Parathyroid adenoma (tissue), 2 donors: ENCODE data around the gene ENTPD1.
A peak's percentile ranks its signal among the peaks of the same experiment; 100 is the strongest.

Experiments used
- H2AFZ ChIP-seq: fragments of 300-600 bp; sonication (generic); one replicate; pipeline ENCODE4 v1.7.0; 2017; ENCODE audit warnings: antibody characterized with exemption, mild to moderate bottlenecking
- H3K27ac ChIP-seq: fragments of 300-600 bp; sonication (generic); one replicate; pipeline ENCODE4 v1.7.0; 2017
- H3K27me3 ChIP-seq: fragments of 300-600 bp; sonication (generic); one replicate; pipeline ENCODE4 v1.7.0; 2017; ENCODE audit warnings: low read length; ENCODE audit not compliant: control insufficient read depth, insufficient read depth
- H3K36me3 ChIP-seq: fragments of 300-600 bp; sonication (generic); one replicate; pipeline ENCODE4 v1.7.0; 2017; ENCODE audit warnings: low read length; ENCODE audit not compliant: control insufficient read depth, insufficient read depth
- H3K4me1 ChIP-seq: fragments of 300-600 bp; sonication (generic); one replicate; pipeline ENCODE4 v1.7.0; 2017; ENCODE audit warnings: control low read depth
- H3K4me2 ChIP-seq: fragments of 300-600 bp; sonication (generic); one replicate; pipeline ENCODE4 v1.7.0; 2017; ENCODE audit warnings: low read length
- H3K4me3 ChIP-seq: fragments of 300-600 bp; sonication (generic); one replicate; pipeline ENCODE4 v1.7.0; 2017; ENCODE audit warnings: low read depth, low read length
- H3K79me2 ChIP-seq: fragments of 300-600 bp; sonication (generic); one replicate; pipeline ENCODE4 v1.7.0; 2017; ENCODE audit warnings: control low read depth
- H3K9ac ChIP-seq: fragments of 300-600 bp; sonication (generic); one replicate; pipeline ENCODE4 v1.7.0; 2017; ENCODE audit warnings: mild to moderate bottlenecking
- H3K9me3 ChIP-seq: fragments of 300-600 bp; sonication (generic); one replicate; pipeline ENCODE4 v1.7.0; 2017; ENCODE audit warnings: low read length; ENCODE audit not compliant: control insufficient read depth
- CTCF ChIP-seq: fragments of 300-600 bp; sonication (generic); IDR thresholded peaks from one replicate; pipeline ENCODE4 v1.7.0; 2017; ENCODE audit warnings: antibody characterized with exemption, mild to moderate bottlenecking
- donor health status: primary hyperparathyroidism.

The ENTPD1 gene

DNA sequence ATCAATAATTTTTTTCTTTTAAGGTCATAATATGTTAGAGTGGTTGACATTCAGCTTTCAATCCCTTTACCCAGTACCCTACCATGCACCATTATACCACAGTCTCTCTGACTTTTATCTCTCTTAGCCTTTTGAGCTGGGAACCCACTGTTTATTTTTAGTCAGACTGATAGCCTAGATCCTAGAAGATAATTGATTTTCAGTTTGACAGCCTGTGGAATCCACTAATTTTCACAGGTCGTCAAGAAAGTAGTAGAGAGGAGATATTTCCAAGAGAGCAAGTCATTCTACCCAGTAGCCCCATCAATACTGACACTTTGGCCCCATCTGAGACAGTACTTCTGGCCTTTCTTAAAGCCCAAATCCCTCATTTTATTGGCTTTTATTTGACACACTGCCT lies 84.7 kb downstream of the ENTPD1 start:
- Histone ChIP-seq H3K9ac (no peak overlapping the region), H3K79me2 (no peaks in the 10 kb centered on the region), H3K27ac (peak overlapping the region; percentile 55), H2AFZ (peak overlapping the region; percentile 55), H3K9me3 (no peaks in the 10 kb centered on the region), H3K4me2 (no peak overlapping the region), H3K36me3 (no peaks in the 10 kb centered on the region), H3K4me3 (no peak overlapping the region), H3K27me3 (no peaks in the 10 kb centered on the region), H3K4me1 (peaks cover 29% of the 10 kb centered on the region)
- no peak for TF ChIP-seq CTCF

- Histone ChIP-seq H2AFZ (peak overlapping the region; percentile 48), H3K4me3 (peak overlapping the region; percentile 23), H3K9ac (no peak overlapping the region), H3K36me3 (no peaks in the 10 kb centered on the region), H3K9me3 (no peaks in the 10 kb centered on the region), H3K79me2 (no peaks in the 10 kb centered on the region), H3K4me1 (peaks cover 24% of the 10 kb centered on the region), H3K4me2 (peak overlapping the region; percentile 52), H3K27me3 (no peaks in the 10 kb centered on the region), H3K27ac (peak overlapping the region; percentile 55)
- TF ChIP-seq CTCF = peak; percentile 68
Observed at GRCh38 chr10:95841661-95842498, 85.9 kb downstream of the ENTPD1 start.

- Histone ChIP-seq H3K27ac (no peak overlapping the region), H3K9me3 (no peaks in the 10 kb centered on the region), H2AFZ (peak overlapping the region; percentile 34), H3K4me1 (peaks cover 16% of the 10 kb centered on the region), H3K27me3 (no peaks in the 10 kb centered on the region), H3K4me2 (no peak overlapping the region), H3K79me2 (no peaks in the 10 kb centered on the region), H3K9ac (no peak overlapping the region), H3K36me3 (no peaks in the 10 kb centered on the region), H3K4me3 (no peak overlapping the region)
- TF ChIP-seq CTCF = no peak
Observed at GRCh38 chr10:95845411-95845810, 89.4 kb downstream of the ENTPD1 start.

- no peak for TF ChIP-seq CTCF
- H3K4me2 ChIP-seq = no peak overlapping the region
- no peak overlapping the region for H2AFZ ChIP-seq
- H3K4me3 ChIP-seq = no peak overlapping the region
- peaks cover 3% of the 10 kb centered on the region for H3K4me1 ChIP-seq
- H3K9ac ChIP-seq = no peak overlapping the region
- no peaks in the 10 kb centered on the region for H3K79me2 ChIP-seq
- no peaks in the 10 kb centered on the region for H3K9me3 ChIP-seq
- no peaks in the 10 kb centered on the region for H3K36me3 ChIP-seq
- H3K27ac ChIP-seq = no peak overlapping the region
- no peaks in the 10 kb centered on the region for H3K27me3 ChIP-seq
Observed at GRCh38 chr10:95847007-95847406, 91.0 kb downstream of the ENTPD1 start.

DNA sequence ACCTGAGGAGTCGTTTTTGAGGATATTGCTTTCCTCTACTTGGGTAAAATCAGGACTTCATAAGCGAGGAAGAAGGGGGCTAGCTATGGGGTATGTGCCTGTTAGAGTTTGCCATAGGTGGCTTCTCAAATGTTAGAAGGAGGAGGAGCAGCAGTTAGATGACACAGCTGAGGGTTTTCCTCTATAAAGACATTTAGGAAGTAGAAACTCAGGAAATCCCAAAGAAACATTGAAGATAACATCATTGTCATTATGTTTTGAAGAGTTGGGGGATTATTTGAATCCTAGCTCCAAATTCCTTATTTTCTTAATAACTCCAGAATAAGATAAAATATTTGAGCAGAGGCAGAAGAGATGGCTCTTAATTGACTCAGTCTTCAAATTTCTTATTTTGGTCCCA lies 92.9 kb downstream of the ENTPD1 start:
- TF ChIP-seq CTCF = no peak
- no peak overlapping the region for H2AFZ ChIP-seq
- H3K9me3 ChIP-seq = no peaks in the 10 kb centered on the region
- H3K27ac ChIP-seq = no peak overlapping the region
- no peaks in the 10 kb centered on the region for H3K79me2 ChIP-seq
- H3K4me3 ChIP-seq = no peak overlapping the region
- no peak overlapping the region for H3K9ac ChIP-seq
- no peaks in the 10 kb centered on the region for H3K36me3 ChIP-seq
- H3K4me2 ChIP-seq = no peak overlapping the region
- H3K27me3 ChIP-seq = no peaks in the 10 kb centered on the region
- no peaks in the 10 kb centered on the region for H3K4me1 ChIP-seq
